Natural killer cell (primary cell): ENCODE results near the gene HINFP. TPM values are rescaled to one million over a fixed set of nuclear protein-coding genes. Genes with fewer than 3 reads are reported as not detected.

Experiments used
- ATAC-seq, 3 donors: fragments of 150-1000 bp in 2 of 3; fragments of 200-7000 bp in 1 of 3; cut with Tn5 transposase; 1 replicate in 1 of 3; 2 replicates in 2 of 3; pipeline ENCODE4 v1.10.0; 2021; ENCODE audit warnings: mild to moderate bottlenecking in 2 of 3, moderate library complexity in 2 of 3
- DNase-seq, 2 donors: peaks; one replicate each; pipeline versions ENCODE4 v3.0.0 to v3.0.0-alpha.2; 2013 to 2021; ENCODE audit warnings: mixed read lengths in 1 of 2
- H3K27ac ChIP-seq: one replicate; pipeline ENCODE4 v1.5.1; 2013; ENCODE audit warnings: mild to moderate bottlenecking, low read length
- H3K27me3 ChIP-seq: one replicate; pipeline ENCODE4 v1.6.1; 2013; ENCODE audit warnings: low read length; ENCODE audit not compliant: control insufficient read depth, insufficient read depth
- H3K36me3 ChIP-seq: one replicate; pipeline ENCODE4 v1.6.1; 2013; ENCODE audit warnings: low read length; ENCODE audit not compliant: control insufficient read depth, insufficient read depth
- H3K4me1 ChIP-seq: one replicate; pipeline ENCODE4 v1.6.1; 2013; ENCODE audit warnings: low read length; ENCODE audit not compliant: control insufficient read depth, insufficient read depth
- H3K4me3 ChIP-seq: one replicate; pipeline ENCODE4 v1.5.1; 2013; ENCODE audit warnings: low read length
- H3K9me3 ChIP-seq: one replicate; pipeline ENCODE4 v1.6.1; 2013; ENCODE audit warnings: low read length; ENCODE audit not compliant: control insufficient read depth, insufficient read depth
- H3K27ac Mint-ChIP-seq, 2 donors: one replicate each; pipeline ENCODE4 v1.8.0; 2022; ENCODE audit warnings: mild to moderate bottlenecking in 2 of 2, mixed read lengths in 2 of 2, moderate library complexity in 1 of 2
- H3K27me3 Mint-ChIP-seq, 2 donors: one replicate each; pipeline ENCODE4 v1.8.0; 2022; ENCODE audit warnings: low read depth in 2 of 2, mixed read lengths in 2 of 2
- H3K36me3 Mint-ChIP-seq: one replicate; pipeline ENCODE4 v1.8.0; 2022; ENCODE audit warnings: mixed read lengths
- H3K4me1 Mint-ChIP-seq, 2 donors: one replicate each; pipeline ENCODE4 v1.8.0; 2022; ENCODE audit warnings: mixed read lengths in 2 of 2
- H3K4me3 Mint-ChIP-seq: one replicate; pipeline ENCODE4 v1.8.0; 2022; ENCODE audit warnings: mild to moderate bottlenecking, moderate library complexity, mixed read lengths
- H3K9me3 Mint-ChIP-seq, 2 donors: one replicate each; pipeline ENCODE4 v1.8.0; 2022; ENCODE audit warnings: mixed read lengths in 2 of 2
- CTCF ChIP-seq: fragments of 200-600 bp; IDR thresholded peaks from one replicate; pipeline ENCODE4 v1.8.0; 2022; ENCODE audit warnings: antibody characterized with exemption
- WGBS: methylation state at CpG from one replicate; pipeline ENCODE4 v1.1.7; 2013; ENCODE audit warnings: missing lambda C conversion rate; ENCODE audit not compliant: insufficient coverage; 5-methylcytosine and 5-hydroxymethylcytosine counted together
- intact Hi-C: fragments of 100-400 bp; cut with micrococcal nuclease; formaldehyde crosslinking; loops from one replicate; pipeline ENCODE4 v1.14.2; 2022
- total RNA-seq, 4 donors: library from RNA; stranded (reverse); fragments of 120-200 nt in 1 of 4; gene quantifications; one replicate each; pipeline versions ENCODE4 v1.2.3 to v1.2.4, GENCODE V29; 2013 to 2022

HINFP gene
- total RNA-seq, 3 donors from 2014 or later (not counting 1 experiment from before 2014, with no cell fraction given), result 30.2 to 38.2 (median 31.5) TPM

DNA sequence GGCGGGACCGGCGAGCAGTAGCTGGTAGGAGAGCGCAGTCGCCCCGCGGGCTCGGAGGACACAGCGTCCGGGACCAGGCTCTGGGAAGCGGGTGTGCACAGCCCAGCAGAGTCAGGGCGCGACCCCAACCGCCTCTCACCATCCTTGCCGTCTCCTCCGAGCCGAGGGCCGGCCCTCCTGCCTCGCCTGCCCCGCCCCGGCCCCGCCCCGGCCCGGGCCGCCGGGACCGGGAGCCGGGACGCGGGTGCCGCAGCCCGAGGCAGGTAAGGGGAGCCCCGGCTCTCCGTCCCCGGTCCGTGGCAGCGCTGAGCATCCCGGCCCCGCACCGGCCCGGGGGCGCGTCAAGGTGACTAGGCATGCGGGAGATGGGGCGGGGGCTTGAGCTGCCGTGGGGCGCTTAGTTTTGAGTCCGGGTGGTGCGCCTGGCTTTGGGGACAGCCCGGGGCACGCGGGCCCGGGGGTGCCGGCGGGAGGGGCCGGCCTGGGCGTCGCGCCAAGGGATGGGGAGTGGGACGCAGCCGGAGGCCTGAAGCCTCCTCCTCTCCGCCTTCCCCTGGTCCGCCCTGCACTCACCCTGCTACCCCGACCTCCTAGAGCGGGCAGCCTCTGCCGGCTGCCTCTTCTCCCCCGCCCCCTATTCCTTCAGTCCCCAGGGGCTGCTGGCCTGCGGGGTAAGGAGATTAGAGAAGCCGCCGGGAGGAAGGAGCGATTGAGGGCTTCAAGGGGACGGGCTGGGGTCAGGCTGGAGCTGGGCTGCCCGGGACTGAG lies 27.8 kb downstream of the HINFP start, which contains the start of gene ABCG4:
Gene ABCG4, plus strand, starts transcription at position 35 of the 768 bp plus-strand sequence. CDS start 914 bp downstream, outside the sequence.
- H3K27ac Mint-ChIP-seq, result no peak within 1 kb of the TSS
- no peaks in the 10 kb centered on the region for H3K9me3 Mint-ChIP-seq
- Histone ChIP-seq H3K27ac (no peak within 1 kb of the TSS), H3K27me3 (peaks cover 23% of the 10 kb centered on the region), H3K4me3 (peak within 1 kb of the TSS; percentile 31), H3K4me1 (peaks cover 13% of the 10 kb centered on the region), H3K36me3 (no peaks in the 10 kb centered on the region), H3K9me3 (no peaks in the 10 kb centered on the region)
- peak; percentile 33 to 54 (median 53) for ATAC-seq
- H3K27me3 Mint-ChIP-seq, result peaks cover 52 to 65% of the 10 kb centered on the region in 2 donors
- no peaks in the 10 kb centered on the region for H3K36me3 Mint-ChIP-seq
- DNase-seq, result peak in 1 of 2 donors; percentile 42
- H3K4me3 Mint-ChIP-seq, result peak within 1 kb of the TSS; percentile 75
- intact Hi-C loops, result no loop called here
- H3K4me1 Mint-ChIP-seq, result peaks cover 0 to 16% of the 10 kb centered on the region in 2 donors
- no peak for TF ChIP-seq CTCF
- 1% methylated on average over 71 of the region's 73 CpGs for WGBS

GRCh38 chr11:119149786-119150275 lies 28.5 kb downstream of the HINFP start:
- peaks cover 13% of the 10 kb centered on the region for H3K4me1 ChIP-seq
- Mint-ChIP-seq H3K36me3 (no peaks in the 10 kb centered on the region), H3K9me3 (no peaks in the 10 kb centered on the region), H3K27ac (no peak overlapping the region), H3K27me3 (peaks cover 53 to 68% of the 10 kb centered on the region in 2 donors), H3K4me1 (peaks cover 0 to 16% of the 10 kb centered on the region in 2 donors), H3K4me3 (peak overlapping the region; percentile 52)
- H3K4me3 ChIP-seq, result no peak overlapping the region
- H3K36me3 ChIP-seq, result no peaks in the 10 kb centered on the region
- H3K27ac ChIP-seq, result no peak overlapping the region
- DNase-seq (no peak), ATAC-seq (no peak)
- peaks cover 23% of the 10 kb centered on the region for H3K27me3 ChIP-seq
- H3K9me3 ChIP-seq, result no peaks in the 10 kb centered on the region
- intact Hi-C loops, result no loop called here
- 21% methylated on average over 32 of the region's 33 CpGs for WGBS
- TF ChIP-seq CTCF, result no peak

GRCh38 chr11:119152043-119152442 lies 30.7 kb downstream of the HINFP start:
- H3K4me1 Mint-ChIP-seq, result peaks cover 0 to 23% of the 10 kb centered on the region in 2 donors
- no peak overlapping the region for H3K4me3 ChIP-seq
- peaks cover 19% of the 10 kb centered on the region for H3K27me3 ChIP-seq
- no peak for TF ChIP-seq CTCF
- WGBS, result 79% methylated on average over 8 of the region's 9 CpGs
- ATAC-seq (no peak), DNase-seq (no peak)
- H3K27ac Mint-ChIP-seq, result no peak overlapping the region
- no peak overlapping the region for H3K27ac ChIP-seq
- peaks cover 13% of the 10 kb centered on the region for H3K4me1 ChIP-seq
- no peak overlapping the region for H3K4me3 Mint-ChIP-seq
- intact Hi-C loops, result no loop called here
- H3K9me3 ChIP-seq, result no peaks in the 10 kb centered on the region
- H3K27me3 Mint-ChIP-seq, result peaks cover 54 to 65% of the 10 kb centered on the region in 2 donors
- H3K9me3 Mint-ChIP-seq, result no peaks in the 10 kb centered on the region
- no peaks in the 10 kb centered on the region for H3K36me3 Mint-ChIP-seq
- no peaks in the 10 kb centered on the region for H3K36me3 ChIP-seq
